ENCODE measurements around the gene PDCD11. TPM values are rescaled to one million over a fixed set of nuclear protein-coding genes. Genes with fewer than 3 reads are reported as not detected.

PDCD11 gene
- total and polyA plus RNA-seq, 2 of the 8 experiments (the other 6 are each of a cell fraction or from before 2014, with no cell fraction given) = 18.1 to 79.1 TPM

DNA sequence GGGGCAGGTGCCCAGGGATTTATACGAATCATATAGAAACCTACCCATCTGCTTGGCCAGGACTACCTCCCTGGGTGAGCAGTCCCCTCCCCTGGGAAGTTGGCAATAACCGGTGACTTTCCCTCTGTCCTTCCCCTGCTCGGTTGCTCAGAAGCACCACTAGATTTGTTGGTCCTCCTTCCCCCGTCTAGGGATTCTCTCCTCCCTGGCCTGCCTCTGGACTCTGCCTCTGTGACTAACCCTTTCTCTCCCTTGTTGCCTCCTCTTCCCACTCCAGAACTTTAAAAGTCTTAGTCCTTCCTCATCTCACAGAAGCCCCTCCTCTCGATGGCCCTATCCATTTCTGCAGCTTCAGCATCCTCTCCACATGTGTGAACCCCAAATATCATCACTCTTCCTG lies 72.8 kb downstream of the PDCD11 start:
- Histone ChIP-seq H3K27me3 (replicated peaks in 1 of 4; ENCODE audit: control insufficient read depth in 3 of 4, extremely low read depth in 1 of 4, insufficient read depth in 3 of 4, low read length in 3 of 4) (no peaks in the 10 kb centered on the region), H3K4me3 (ENCODE audit: extremely low read depth in 1 of 4, insufficient read depth in 2 of 4, low read depth in 3 of 4, low read length in 4 of 4) (no peak overlapping the region), H2AK5ac (ENCODE audit: low read depth, low read length) (no peak overlapping the region), H3K23me2 (ENCODE audit: low read depth, low read length) (peaks cover 4% of the 10 kb centered on the region; the same call in 1 of the 2 replicates), H3K18ac (ENCODE audit: extremely low read depth, low read length) (no peak overlapping the region), H3K79me2 (ENCODE audit: control insufficient read depth in 1 of 2, insufficient read depth in 2 of 2, low read length in 2 of 2) (no peaks in the 10 kb centered on the region), H3K4ac (replicated peaks; ENCODE audit: insufficient read length, low read depth, low read length) (no peak overlapping the region), H3K4me1 (replicated peaks in 1 of 4; ENCODE audit: control insufficient read depth in 3 of 4, insufficient read depth in 4 of 4, low read length in 3 of 4) (peaks cover 0 to 10% (median 2%) of the 10 kb centered on the region in 4 experiments; a peak in 1 of 7 replicates), H2BK120ac (replicated peaks; ENCODE audit: low read depth, low read length) (no peak overlapping the region), H4K8ac (ENCODE audit: extremely low read depth, insufficient read depth, low read length) (no peak overlapping the region), H3K36me3 (ENCODE audit: control insufficient read depth in 2 of 4, insufficient read depth in 4 of 4, low read length in 3 of 4) (no peaks in the 10 kb centered on the region), H3K23ac (ENCODE audit: insufficient read length) (no peak overlapping the region), H3K9me3 (ENCODE audit: insufficient read depth in 2 of 2, low read depth in 1 of 2, low read length in 1 of 2) (no peaks in the 10 kb centered on the region), H4K20me1 (replicated peaks in 1 of 2; ENCODE audit: control insufficient read depth in 1 of 2, insufficient read depth in 2 of 2, low read length in 2 of 2) (no peaks in the 10 kb centered on the region), H3K4me2 (ENCODE audit: insufficient read depth in 1 of 2, low read depth in 2 of 2, low read length in 2 of 2) (no peak overlapping the region), H2AFZ (ENCODE audit: low read length) (no peak overlapping the region), H4K5ac (ENCODE audit: insufficient read length, low read depth, low read length) (no peak overlapping the region), H4K91ac (replicated peaks; ENCODE audit: insufficient read length, low read length) (no peak overlapping the region), H2BK15ac (ENCODE audit: low read length) (no peak overlapping the region), H3K79me1 (ENCODE audit: low read depth, low read length) (no peaks in the 10 kb centered on the region), H3K27ac (ENCODE audit: low read depth, low read length) (no peak overlapping the region), H3K14ac (ENCODE audit: insufficient read length) (no peak overlapping the region), H3K9ac (replicated peaks in 1 of 4; ENCODE audit: extremely low read depth in 1 of 4, low read depth in 3 of 4, low read length in 3 of 4) (no peak overlapping the region), H2BK20ac (ENCODE audit: low read length) (no peak overlapping the region), H2BK12ac (ENCODE audit: low read depth, low read length) (no peak overlapping the region), H2BK5ac (ENCODE audit: low read depth, low read length) (no peak overlapping the region; the same call in 1 of the 2 replicates), H3K56ac (replicated peaks; ENCODE audit: insufficient read length, low read depth, low read length) (no peak overlapping the region)
- ChIA-PET CTCF (ENCODE audit: partially characterized antibody) (interaction anchor here (0.6 to 9.0 kb wide), 5 partner anchors 14 to 97 kb away, joined by 3 to 71 read pairs (median 3); no protein-coding TSS in a partner anchor), POLR2A (ENCODE audit: partially characterized antibody) (interaction anchor here (1.1 kb wide), 1 partner anchor 15 kb away, joined by 3 read pairs; no protein-coding TSS in a partner anchor)
- 86% methylated on average over 5 of the region's 5 CpGs; no CpG with 5 or more reads in 1 of the 2 experiments for WGBS, 2 experiments (ENCODE audit: extremely low coverage in 1 of 2, insufficient coverage in 1 of 2, insufficient read length in 1 of 2, insufficient replicate concordance in 2 of 2, low coverage in 1 of 2, low lambda C conversion rate in 2 of 2, missing lambda C conversion rate in 1 of 2)
- TF ChIP-seq CEBPB (IDR thresholded peaks at IDR 0.05; ENCODE audit: low read depth, low read length) = no peak
- no peak for TF ChIP-seq SP1 (IDR thresholded peaks at IDR 0.05; ENCODE audit: low read depth, low read length)
- TF ChIP-seq TBP (IDR thresholded peaks at IDR 0.05; ENCODE audit: low read depth, low read length) = no peak
- no peak for TF ChIP-seq SP2 (IDR thresholded peaks at IDR 0.05; ENCODE audit: low read length)
- TF ChIP-seq, protein P1, sequence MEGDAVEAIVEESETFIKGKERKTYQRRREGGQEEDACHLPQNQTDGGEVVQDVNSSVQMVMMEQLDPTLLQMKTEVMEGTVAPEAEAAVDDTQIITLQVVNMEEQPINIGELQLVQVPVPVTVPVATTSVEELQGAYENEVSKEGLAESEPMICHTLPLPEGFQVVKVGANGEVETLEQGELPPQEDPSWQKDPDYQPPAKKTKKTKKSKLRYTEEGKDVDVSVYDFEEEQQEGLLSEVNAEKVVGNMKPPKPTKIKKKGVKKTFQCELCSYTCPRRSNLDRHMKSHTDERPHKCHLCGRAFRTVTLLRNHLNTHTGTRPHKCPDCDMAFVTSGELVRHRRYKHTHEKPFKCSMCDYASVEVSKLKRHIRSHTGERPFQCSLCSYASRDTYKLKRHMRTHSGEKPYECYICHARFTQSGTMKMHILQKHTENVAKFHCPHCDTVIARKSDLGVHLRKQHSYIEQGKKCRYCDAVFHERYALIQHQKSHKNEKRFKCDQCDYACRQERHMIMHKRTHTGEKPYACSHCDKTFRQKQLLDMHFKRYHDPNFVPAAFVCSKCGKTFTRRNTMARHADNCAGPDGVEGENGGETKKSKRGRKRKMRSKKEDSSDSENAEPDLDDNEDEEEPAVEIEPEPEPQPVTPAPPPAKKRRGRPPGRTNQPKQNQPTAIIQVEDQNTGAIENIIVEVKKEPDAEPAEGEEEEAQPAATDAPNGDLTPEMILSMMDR (IDR thresholded peaks at IDR 0.05; ENCODE audit: control extremely low read depth in 1 of 3, insufficient read depth in 1 of 3, low read depth in 1 of 3, low read length in 3 of 3) = no peak
- no peak for TF ChIP-seq EGR1 (IDR thresholded peaks at IDR 0.05; ENCODE audit: borderline replicate concordance, low read depth, low read length)
- no peak for TF ChIP-seq BCL11A (IDR thresholded peaks at IDR 0.05; ENCODE audit: low read depth in 2 of 2, low read length in 2 of 2)
- TF ChIP-seq, protein P2, sequence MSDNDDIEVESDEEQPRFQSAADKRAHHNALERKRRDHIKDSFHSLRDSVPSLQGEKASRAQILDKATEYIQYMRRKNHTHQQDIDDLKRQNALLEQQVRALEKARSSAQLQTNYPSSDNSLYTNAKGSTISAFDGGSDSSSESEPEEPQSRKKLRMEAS (IDR thresholded peaks at IDR 0.05) = no peak
- TF ChIP-seq KDM5A (IDR thresholded peaks at IDR 0.05; ENCODE audit: low read length) = no peak
- no peak for TF ChIP-seq GTF2F1 (IDR thresholded peaks at IDR 0.05; ENCODE audit: borderline replicate concordance, low read depth, low read length)
- FAIRE-seq (no peak), DNase-seq (ENCODE audit: low read depth in 1 of 2, low spot score in 2 of 2) (no peak)
